Measurements from ENCODE around the gene CPA5. TPM values are rescaled to one million over a fixed set of nuclear protein-coding genes. Genes with fewer than 3 reads are reported as not detected.

Gene CPA5
- total RNA-seq, 1 experiment from 2014 or later = not detected

DNA sequence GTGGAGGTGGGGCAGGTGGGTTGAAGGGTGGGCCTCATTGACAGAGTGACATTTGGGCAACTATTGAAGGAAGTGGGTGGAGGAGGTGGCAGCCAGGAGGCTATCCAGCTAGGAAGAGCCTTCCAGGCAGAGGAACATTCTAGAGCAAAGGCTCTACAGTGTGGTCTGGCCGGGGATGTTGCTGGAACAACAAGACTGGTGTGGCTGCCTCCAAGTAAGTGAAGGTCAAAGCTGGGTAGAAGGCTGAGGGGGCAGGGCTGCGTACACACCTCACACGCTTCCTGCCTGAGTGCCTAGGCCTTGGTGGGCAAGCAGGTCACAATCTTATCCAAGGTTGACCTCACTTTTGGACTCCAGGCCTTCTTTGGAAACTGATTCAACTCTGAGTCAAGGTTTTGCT is 42.3 kb downstream of the CPA5 start:
- no peak overlapping the region for H3K18ac ChIP-seq (ENCODE audit: insufficient read length, low read depth, low read length)
- H3K4me1 ChIP-seq (ENCODE audit: insufficient read depth, low read length) = no peaks in the 10 kb centered on the region
- H3K79me2 ChIP-seq (ENCODE audit: insufficient read depth, low read length) = no peaks in the 10 kb centered on the region
- no peaks in the 10 kb centered on the region for H3K23me2 ChIP-seq (ENCODE audit: insufficient read length, low read depth, low read length, poor library complexity, severe bottlenecking)
- no peak overlapping the region for H3K14ac ChIP-seq (ENCODE audit: insufficient read depth, low read length)
- no peaks in the 10 kb centered on the region for H3K27me3 ChIP-seq (ENCODE audit: insufficient read depth, low read length)
- peaks cover 0 to 6% of the 10 kb centered on the region in 2 experiments; a peak in 3 of 5 replicates for H3K9me3 Mint-ChIP-seq
- no peak overlapping the region for H3T11ph ChIP-seq (ENCODE audit: low read length)
- no peak overlapping the region for H2AK5ac ChIP-seq (ENCODE audit: insufficient read length, low read length)
- H2BK20ac ChIP-seq (ENCODE audit: low read depth, low read length, poor library complexity, severe bottlenecking) = no peak overlapping the region
- H3K23ac ChIP-seq (ENCODE audit: insufficient read length, low read depth, low read length) = no peak overlapping the region
- no CpG with 5 or more reads among the region's 3 CpGs for WGBS (ENCODE audit: extremely low coverage, insufficient read length, low lambda C conversion rate)
- H4K5ac ChIP-seq (ENCODE audit: insufficient read length, low read depth, low read length) = no peak overlapping the region
- H3K9me3 ChIP-seq (ENCODE audit: control insufficient read depth, low read depth, low read length) = no peaks in the 10 kb centered on the region
- no peak overlapping the region for H2BK120ac ChIP-seq (ENCODE audit: low read depth, low read length, poor library complexity, severe bottlenecking)
- H4K20me1 ChIP-seq (ENCODE audit: control insufficient read depth, insufficient read depth, insufficient read length) = no peaks in the 10 kb centered on the region
- H3K56ac ChIP-seq (ENCODE audit: insufficient read length, low read depth, low read length) = no peak overlapping the region
- H3K27me3 Mint-ChIP-seq (ENCODE audit: low read depth) = peaks cover 3% of the 10 kb centered on the region; the same call in 1 of the 2 replicates
- no peak overlapping the region for H3K4ac ChIP-seq (ENCODE audit: low read depth, low read length)
- H2BK15ac ChIP-seq (ENCODE audit: low read depth, low read length) = no peak overlapping the region
- no peak overlapping the region for H3K27ac Mint-ChIP-seq
- no peak overlapping the region for H3K27ac ChIP-seq (ENCODE audit: insufficient read length, low read depth, low read length)
- no peak overlapping the region for H2AFZ ChIP-seq (ENCODE audit: low read length)
- no peak overlapping the region for H4K91ac ChIP-seq (ENCODE audit: insufficient read length, low read depth, low read length)
- no peaks in the 10 kb centered on the region for H3K79me1 ChIP-seq (ENCODE audit: insufficient read depth, low read depth, low read length, poor library complexity, severe bottlenecking)
- no peak overlapping the region for H3K9ac ChIP-seq (ENCODE audit: extremely low read depth, insufficient read length, low read length)
- no peak overlapping the region for H3K4me3 Mint-ChIP-seq
- no peak overlapping the region for H3K4me2 ChIP-seq (ENCODE audit: insufficient read depth, insufficient read length, low read length)
- no peak overlapping the region for H2BK12ac ChIP-seq (ENCODE audit: insufficient read length, low read depth, low read length)
- TF ChIP-seq, protein P1, sequence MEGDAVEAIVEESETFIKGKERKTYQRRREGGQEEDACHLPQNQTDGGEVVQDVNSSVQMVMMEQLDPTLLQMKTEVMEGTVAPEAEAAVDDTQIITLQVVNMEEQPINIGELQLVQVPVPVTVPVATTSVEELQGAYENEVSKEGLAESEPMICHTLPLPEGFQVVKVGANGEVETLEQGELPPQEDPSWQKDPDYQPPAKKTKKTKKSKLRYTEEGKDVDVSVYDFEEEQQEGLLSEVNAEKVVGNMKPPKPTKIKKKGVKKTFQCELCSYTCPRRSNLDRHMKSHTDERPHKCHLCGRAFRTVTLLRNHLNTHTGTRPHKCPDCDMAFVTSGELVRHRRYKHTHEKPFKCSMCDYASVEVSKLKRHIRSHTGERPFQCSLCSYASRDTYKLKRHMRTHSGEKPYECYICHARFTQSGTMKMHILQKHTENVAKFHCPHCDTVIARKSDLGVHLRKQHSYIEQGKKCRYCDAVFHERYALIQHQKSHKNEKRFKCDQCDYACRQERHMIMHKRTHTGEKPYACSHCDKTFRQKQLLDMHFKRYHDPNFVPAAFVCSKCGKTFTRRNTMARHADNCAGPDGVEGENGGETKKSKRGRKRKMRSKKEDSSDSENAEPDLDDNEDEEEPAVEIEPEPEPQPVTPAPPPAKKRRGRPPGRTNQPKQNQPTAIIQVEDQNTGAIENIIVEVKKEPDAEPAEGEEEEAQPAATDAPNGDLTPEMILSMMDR (conservative IDR thresholded peaks at IDR 0.05) = no peak
- no peak for DNase-seq
- no peak overlapping the region for H2BK5ac ChIP-seq (ENCODE audit: insufficient read length, low read length)
- no peaks in the 10 kb centered on the region for H3K4me1 Mint-ChIP-seq
- no peak overlapping the region for H4K8ac ChIP-seq (replicated peaks; ENCODE audit: insufficient read length, low read depth, low read length)
- peaks cover 2 to 4% (median 2%) of the 10 kb centered on the region in 3 experiments; a peak in 4 of 7 replicates for H3K36me3 Mint-ChIP-seq (ENCODE audit: insufficient read depth in 1 of 3, low read depth in 3 of 3)
